Hematopoietic multipotent progenitor cell (in vitro differentiated cells): ENCODE results near the gene CEBPZOS. TPM values are rescaled to one million over a fixed set of nuclear protein-coding genes. Genes with fewer than 3 reads are reported as not detected.

ENCODE experiments used
- DNase-seq, 3 donors: peaks; one replicate each; pipeline ENCODE4 v3.0.0-alpha.2; 2011 to 2015; ENCODE audit warnings: low read depth in 2 of 3, low spot score in 2 of 3
- total RNA-seq: library from RNA; depleted of rRNA; stranded (reverse); fragments of >200 nt; gene quantifications from one replicate; pipeline ENCODE4 v1.2.3, GENCODE V29; 2012

CEBPZOS gene
- total RNA-seq, 1 donor = 8.3 TPM

DNA sequence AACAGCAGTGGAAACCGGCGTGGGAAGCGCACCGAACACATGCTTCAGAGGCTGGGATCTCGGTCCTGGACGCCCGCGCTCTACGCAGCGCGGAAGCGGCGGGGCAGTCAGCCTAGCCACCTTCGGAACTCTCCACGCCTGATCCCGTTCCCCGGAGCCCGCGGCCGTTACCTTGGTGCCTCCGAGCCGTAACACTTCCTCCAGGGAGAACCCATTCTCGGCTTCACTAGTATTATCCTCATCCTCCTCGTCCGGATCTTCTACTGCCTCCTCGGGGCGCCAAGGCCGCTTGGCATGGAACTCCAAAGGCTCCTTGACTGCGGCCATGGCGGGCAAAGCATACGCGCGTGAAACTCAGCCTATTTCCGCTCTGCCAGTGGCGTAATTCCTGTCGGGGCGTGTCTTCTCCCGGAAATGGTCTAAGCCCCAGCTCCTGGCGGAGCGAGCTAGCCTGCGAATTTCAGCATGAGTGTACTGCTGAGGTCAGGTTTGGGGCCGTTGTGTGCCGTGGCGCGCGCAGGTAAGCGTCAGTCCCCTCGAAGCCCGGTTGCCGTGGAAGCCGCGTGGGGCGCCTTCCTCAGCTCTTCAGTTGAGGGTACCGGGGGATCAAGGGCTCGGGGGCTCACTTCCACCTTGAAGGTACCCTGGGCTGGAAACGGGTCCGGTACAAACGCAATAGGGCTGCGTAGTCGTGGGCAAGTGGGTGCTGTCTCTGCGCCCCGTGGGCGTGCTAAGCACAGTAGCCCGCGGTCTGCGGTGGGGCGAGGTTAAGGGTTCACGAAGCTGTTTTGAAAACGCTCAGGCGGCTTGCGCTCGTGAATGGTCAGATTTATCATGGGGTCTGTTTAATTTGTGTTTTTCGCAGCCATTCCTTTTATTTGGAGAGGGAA lies 35.2 kb downstream of the CEBPZOS start, which contains the start of the genes CEBPZ and NDUFAF7:
Gene CEBPZ (minus strand): TSS at position 356 of the 890 bp plus-strand sequence. CDS start 29 bp downstream, at position 327.
Gene NDUFAF7 (plus strand): TSS at position 418 of the 890 bp plus-strand sequence. CDS start 48 bp downstream, at position 466.
- DNase-seq = peak; percentile 68 to 95 (median 91)

DNA sequence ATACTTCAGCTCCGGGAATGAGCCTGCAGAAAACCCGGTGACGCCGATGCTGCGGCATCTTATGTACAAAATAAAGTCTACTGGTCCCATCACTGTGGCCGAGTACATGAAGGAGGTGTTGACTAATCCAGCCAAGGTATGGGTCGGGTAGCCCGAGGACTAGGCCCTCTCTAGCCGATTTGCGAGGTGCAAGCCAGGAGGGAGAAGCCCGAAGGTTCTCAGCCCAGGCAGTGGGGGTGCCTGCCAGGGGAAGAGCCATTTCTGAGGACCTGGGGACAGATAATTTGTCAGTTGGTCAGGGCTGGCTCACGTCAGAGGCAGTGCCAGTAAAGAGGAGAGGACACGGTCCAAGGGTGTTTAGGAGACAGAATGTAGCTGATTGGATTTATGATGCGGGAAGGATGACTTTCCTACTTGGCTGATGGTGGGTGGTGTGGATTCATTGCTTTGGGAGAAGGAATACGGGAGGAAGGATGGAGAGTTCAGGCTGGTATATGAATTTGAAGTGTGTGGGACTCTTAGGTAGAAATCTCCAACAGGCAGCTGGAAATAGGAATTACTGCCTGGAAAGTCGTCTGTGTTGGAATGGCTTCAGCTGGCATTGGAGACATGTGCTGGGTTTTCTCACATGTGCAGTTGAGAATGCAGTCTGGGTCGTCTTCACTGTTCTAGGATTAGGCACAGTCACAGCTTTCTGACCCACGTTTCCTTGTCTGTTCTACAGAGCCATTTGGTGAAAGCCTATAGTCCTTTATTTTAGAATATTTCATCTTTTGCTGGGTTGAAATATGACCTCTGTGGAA lies 36.0 kb downstream of the CEBPZOS start:
- no peak for DNase-seq

DNA sequence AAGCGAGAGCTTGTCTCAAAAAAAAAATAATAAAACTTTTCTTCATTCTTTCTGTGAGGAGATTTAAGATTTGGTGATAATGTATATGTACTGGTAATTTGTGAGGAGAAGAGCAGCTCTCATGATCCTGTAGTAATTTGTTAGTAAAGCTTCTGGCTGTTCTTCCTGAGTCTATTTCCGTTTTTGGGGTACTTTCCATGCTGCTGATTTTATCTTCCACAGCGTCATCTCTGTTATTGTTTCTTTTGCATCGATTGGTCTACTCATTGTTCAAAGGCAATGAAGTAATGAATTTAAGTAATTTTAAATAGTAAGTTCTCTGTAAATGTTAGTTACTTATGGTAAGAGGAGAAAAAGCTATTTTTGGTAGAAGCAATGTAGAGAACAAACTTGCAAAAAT lies 47.1 kb downstream of the CEBPZOS start:
- peak in 1 of 3 donors; percentile 14 for DNase-seq

DNA sequence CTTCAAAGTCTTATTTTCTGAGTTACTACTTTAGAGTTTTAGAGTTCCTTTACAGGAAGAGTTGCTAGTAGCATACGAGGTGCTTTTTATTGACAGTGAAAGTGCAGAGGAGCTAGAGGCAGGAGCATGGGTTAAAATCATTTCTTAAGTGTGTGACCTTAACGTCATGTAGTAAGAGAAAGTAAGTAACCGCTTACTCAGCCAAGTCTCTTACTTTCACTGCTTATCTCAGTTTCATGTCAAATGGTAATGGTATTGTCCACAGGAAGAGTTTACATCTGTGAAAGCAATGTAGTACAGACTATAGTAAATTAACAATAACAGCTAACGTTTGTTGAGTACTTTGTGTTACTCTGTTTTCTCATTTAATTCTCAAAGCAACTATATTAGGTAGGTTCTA lies 47.7 kb downstream of the CEBPZOS start:
- DNase-seq = no peak

DNA sequence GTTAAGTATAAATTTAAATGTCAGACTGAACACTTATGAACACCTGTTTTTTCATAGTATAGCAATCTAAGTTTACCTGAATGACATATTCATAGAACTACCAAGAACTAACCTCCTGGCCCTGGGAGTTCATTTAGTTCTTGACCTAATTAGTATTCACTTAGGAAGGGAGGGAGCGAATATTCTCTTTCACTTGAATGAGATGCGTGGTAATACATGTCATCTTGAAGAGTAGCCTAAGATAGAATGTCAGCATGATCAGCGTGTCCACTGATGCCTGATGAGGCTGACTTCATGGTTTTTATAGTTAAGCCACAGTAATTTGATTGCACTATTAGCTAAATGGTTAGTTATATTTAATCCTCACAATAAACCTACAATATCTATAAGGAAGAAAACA lies 48.5 kb downstream of the CEBPZOS start:
- DNase-seq = no peak

DNA sequence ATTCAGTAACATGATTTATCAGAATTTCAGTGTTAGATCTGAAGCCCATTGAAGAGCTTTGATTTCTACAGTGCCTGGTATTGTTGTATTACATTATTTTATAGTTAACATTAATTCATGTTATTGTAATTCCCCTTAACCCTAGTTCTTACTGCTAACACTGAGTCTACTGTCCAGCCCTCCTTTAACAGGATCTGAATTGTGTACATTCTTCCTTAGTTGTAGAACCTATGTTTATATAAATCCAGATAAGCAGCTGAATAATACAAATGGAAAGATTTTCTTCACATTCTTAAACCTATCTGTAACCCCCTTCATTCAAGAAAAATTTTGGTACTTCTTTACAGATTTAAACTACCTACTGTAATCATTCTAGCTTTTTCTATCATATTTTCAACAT lies 49.9 kb downstream of the CEBPZOS start:
- no peak for DNase-seq

DNA sequence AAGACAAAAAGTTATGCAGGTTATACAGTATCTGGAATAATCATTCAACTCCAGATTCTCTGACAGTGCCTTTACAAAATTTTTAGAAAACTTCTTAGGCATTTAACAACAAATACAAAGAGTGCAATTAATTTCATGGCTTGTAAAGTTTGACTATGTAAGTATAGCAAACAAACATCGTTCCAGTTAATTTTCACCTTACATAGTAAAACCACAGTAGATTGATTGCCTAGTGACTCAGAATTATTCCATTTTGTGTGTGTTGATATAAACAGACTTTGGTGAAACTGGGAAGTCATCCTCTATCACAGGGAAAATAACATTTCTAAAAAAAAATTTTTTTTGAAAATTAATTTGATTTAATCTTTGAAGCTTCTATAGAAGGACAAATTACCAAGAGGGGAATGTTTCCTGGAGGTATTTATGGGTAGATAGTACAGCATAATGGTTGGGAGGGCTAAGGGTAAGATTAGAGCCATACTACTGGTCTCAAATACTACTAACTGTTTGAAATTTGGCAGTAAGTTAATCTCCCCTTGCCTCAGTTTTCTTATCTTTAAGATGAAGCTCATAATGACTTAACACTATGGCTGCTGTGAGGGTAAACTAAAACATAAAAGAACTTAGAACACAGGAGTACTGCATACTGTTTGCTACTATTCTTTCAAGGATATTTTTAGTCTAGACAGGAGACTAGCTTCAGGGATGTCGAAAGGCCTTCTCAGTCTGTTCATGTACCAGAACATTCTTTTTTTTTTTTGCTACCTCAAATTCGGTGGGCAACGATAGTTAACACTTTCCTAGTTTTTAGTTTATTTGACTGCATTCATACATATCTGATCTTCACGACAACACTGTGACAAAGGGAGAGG lies 54.8 kb downstream of the CEBPZOS start:
- no peak for DNase-seq

Other genes starting within 250 kb of the CEBPZOS start
- 16.2 TPM for gene STRN, start 230.0 kb upstream of the CEBPZOS start, total RNA-seq
- 57.4 TPM for gene HEATR5B, start 112.1 kb upstream of the CEBPZOS start, total RNA-seq
- gene GPATCH11, start 112.0 kb upstream of the CEBPZOS start, total RNA-seq = 4.0 TPM
- 20.7 TPM for gene EIF2AK2, start 39.5 kb upstream of the CEBPZOS start, total RNA-seq
- gene SULT6B1, start 7.8 kb upstream of the CEBPZOS start, total RNA-seq = not detected
- gene CEBPZ, start 35.1 kb downstream of the CEBPZOS start, total RNA-seq = 13.5 TPM
- 10.8 TPM for gene NDUFAF7, start 35.2 kb downstream of the CEBPZOS start, total RNA-seq
- gene PRKD3, start 128.3 kb downstream of the CEBPZOS start, total RNA-seq = 27.5 TPM
- gene QPCT, start 148.1 kb downstream of the CEBPZOS start, total RNA-seq = 2.4 TPM